H7 (cell line): ENCODE data around the gene AOPEP. TPM values are rescaled to one million over a fixed set of nuclear protein-coding genes. Genes with fewer than 3 reads are reported as not detected.
A peak's percentile ranks its signal among the peaks of the same experiment; 100 is the strongest.

ENCODE experiments used
- DNase-seq: peaks from one replicate; pipeline ENCODE4 v3.0.0; 2012
- H3K27me3 ChIP-seq: 2 replicates; pipeline ENCODE4 v1.6.0; 2011; ENCODE audit warnings: mild to moderate bottlenecking, low read length; ENCODE audit not compliant: control insufficient read depth, insufficient read depth
- H3K36me3 ChIP-seq: replicated peaks from 2 replicates; pipeline ENCODE4 v1.5.1; 2011; ENCODE audit warnings: low read length; ENCODE audit not compliant: control insufficient read depth, insufficient read depth
- H3K4me3 ChIP-seq: 2 replicates; pipeline ENCODE4 v1.5.1; 2011; ENCODE audit warnings: low read depth, mild to moderate bottlenecking, control low read depth, low read length, moderate library complexity; ENCODE audit not compliant: insufficient read depth
- total RNA-seq: library from RNA; depleted of rRNA; stranded (reverse); fragments of >200 nt; shearing (Covaris generic); gene quantifications from 2 replicates; pipeline ENCODE4 v1.2.3, GENCODE V29; 2014

The AOPEP gene
- total RNA-seq, 1 experiment from 2014 or later: 12.1 TPM

GRCh38 chr9:94971378-94972131, 245.1 kb downstream of the AOPEP start:
- no peak for DNase-seq
- H3K27me3 ChIP-seq: no peaks in the 10 kb centered on the region

DNA sequence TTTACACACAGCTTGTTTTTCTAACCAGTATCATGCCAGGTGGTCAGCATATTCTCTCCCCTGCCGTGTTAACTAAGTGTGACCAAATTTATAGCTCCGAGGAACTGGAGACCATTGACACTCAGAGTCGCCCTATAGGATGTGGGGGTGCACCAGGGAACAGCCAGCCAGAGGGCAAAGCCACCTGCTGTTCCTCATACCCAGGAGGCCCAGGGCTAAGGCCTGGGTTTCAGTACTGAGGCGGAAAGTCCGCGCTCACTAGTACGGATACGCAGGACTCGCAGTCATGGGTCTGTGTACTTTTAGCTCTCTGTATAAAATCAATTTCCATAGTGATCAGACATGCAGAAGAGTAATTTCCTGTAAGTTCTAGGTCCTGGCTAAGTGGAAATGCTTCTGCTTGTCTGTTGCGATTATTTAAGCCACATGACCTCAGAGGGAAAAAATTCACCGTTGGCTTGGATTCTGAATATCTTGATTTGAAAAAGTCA, 247.0 kb downstream of the AOPEP start:
- H3K27me3 ChIP-seq: no peaks in the 10 kb centered on the region

More at GRCh38 chr9:94971378-94972131, 245.1 kb downstream of the AOPEP start:
- Histone ChIP-seq H3K36me3 (no peaks in the 10 kb centered on the region), H3K4me3 (no peak overlapping the region)

GRCh38 chr9:94974154-94974879, 247.8 kb downstream of the AOPEP start:
- Histone ChIP-seq H3K36me3 (no peaks in the 10 kb centered on the region), H3K27me3 (no peaks in the 10 kb centered on the region), H3K4me3 (no peak overlapping the region)
- DNase-seq: no peak

More for the DNA sequence above, 247.0 kb downstream of the AOPEP start:
- no peaks in the 10 kb centered on the region for H3K36me3 ChIP-seq
- H3K4me3 ChIP-seq: no peak overlapping the region
- DNase-seq: no peak

GRCh38 chr9:94975480-94975879, 249.0 kb downstream of the AOPEP start:
- Histone ChIP-seq H3K27me3 (no peaks in the 10 kb centered on the region), H3K4me3 (no peak overlapping the region), H3K36me3 (no peaks in the 10 kb centered on the region)
- DNase-seq: no peak

DNA sequence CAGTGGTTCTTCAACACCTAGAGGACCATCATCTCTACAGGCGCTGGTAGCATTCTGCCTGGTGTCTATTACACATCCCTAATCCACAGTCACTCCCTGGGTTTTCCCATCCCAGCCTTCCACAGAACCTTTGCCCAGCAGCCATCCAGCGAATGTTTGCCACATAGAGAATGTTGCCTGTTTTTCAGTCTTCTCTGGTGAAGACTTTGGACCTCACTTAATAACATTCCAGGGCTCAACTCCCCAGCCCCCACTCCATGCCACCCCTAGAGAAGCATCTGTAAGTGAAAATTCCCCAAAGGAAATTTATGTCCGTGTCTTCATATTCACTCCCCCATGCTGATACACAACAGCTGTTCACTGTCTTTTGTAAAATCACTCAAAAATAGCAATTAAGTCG, 249.6 kb downstream of the AOPEP start:
- H3K36me3 ChIP-seq: no peaks in the 10 kb centered on the region
- H3K27me3 ChIP-seq: no peaks in the 10 kb centered on the region
- no peak overlapping the region for H3K4me3 ChIP-seq
- no peak for DNase-seq

- Histone ChIP-seq H3K36me3 (no peaks in the 10 kb centered on the region), H3K27me3 (no peaks in the 10 kb centered on the region), H3K4me3 (no peak overlapping the region)
- no peak for DNase-seq
These were observed 250.9 kb downstream of the AOPEP start for GRCh38 chr9:94977416-94977815.

- DNase-seq: peak; percentile 37
- no peaks in the 10 kb centered on the region for H3K27me3 ChIP-seq
- no peaks in the 10 kb centered on the region for H3K36me3 ChIP-seq
- H3K4me3 ChIP-seq: no peak overlapping the region
These were observed 253.5 kb downstream of the AOPEP start for GRCh38 chr9:94979904-94980507.

- Histone ChIP-seq H3K27me3 (no peaks in the 10 kb centered on the region), H3K36me3 (no peaks in the 10 kb centered on the region), H3K4me3 (no peak overlapping the region)
- DNase-seq: peak; percentile 70
These were observed 254.6 kb downstream of the AOPEP start for GRCh38 chr9:94980947-94981722.

DNA sequence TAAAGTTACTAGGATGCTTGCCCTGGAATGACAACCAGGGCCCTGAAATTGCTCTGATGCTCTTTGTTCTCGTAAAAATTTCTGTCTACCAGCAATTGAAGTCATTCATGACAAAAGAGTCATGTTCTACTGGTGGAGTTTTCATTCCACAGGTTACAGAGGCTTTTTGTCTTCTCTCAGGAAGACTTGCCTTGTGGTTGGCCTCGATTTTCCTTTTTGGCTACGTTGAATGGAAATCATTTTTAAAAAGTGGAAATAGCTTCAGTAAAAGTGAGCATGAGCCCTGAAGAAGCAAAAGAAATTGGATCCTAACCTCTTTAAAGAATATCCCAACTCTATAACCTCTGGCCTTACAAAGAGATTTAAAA, 255.2 kb downstream of the AOPEP start:
- H3K4me3 ChIP-seq: no peak overlapping the region
- no peaks in the 10 kb centered on the region for H3K27me3 ChIP-seq
- no peak for DNase-seq
- no peaks in the 10 kb centered on the region for H3K36me3 ChIP-seq

DNA sequence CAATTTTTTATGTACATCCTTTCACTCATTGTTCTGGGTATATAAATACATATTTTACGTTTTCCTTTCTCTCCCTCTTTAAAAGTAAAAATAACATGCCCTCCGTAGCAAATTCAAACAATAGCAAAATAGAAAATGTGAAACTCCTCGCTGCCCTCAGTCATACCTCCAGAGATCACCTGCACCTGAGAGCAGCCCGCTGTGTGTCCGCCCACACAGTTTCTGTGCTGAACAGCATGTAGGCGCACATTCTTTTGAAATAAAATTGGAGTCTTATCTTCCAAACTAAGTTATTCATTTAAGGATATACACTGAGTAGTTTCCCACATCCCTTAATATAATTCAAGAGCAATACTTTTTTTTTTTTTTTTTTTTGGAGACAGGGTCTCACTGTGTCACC, 255.7 kb downstream of the AOPEP start:
- no peak overlapping the region for H3K4me3 ChIP-seq
- no peak for DNase-seq
- no peaks in the 10 kb centered on the region for H3K27me3 ChIP-seq
- H3K36me3 ChIP-seq: no peaks in the 10 kb centered on the region

- H3K27me3 ChIP-seq: no peaks in the 10 kb centered on the region
- H3K4me3 ChIP-seq: no peak overlapping the region
- DNase-seq: no peak
- H3K36me3 ChIP-seq: no peaks in the 10 kb centered on the region
These were observed 257.1 kb downstream of the AOPEP start for GRCh38 chr9:94983552-94983951.

DNA sequence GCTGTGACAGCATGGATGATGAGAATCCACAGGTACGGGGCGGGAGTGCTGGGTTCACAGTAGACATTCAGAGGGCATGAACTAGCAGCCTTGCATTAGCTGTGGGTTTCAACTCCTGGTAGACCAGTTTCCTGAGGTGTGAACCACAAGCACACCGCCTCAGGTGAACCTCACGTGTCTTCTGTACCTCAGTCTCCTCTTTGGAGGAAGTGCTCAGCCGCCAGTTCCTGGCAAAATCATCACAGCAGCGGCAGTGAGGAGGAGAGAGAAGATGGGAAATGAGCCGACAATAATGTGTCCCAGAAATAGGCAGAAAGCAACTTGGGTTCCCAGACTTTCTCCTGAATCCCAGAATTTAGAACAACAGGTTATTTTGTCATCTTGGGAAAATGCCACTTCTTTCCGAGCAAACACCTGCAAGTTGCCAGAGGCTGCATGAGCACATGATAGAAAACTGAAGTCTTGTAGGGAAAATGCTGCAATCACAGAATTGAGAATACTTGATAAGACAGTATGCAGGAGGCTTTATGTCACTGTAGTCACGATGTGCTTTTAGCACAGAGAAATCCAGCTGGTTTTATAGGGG, 258.5 kb downstream of the AOPEP start:
- Histone ChIP-seq H3K36me3 (no peaks in the 10 kb centered on the region), H3K27me3 (no peaks in the 10 kb centered on the region), H3K4me3 (no peak overlapping the region)
- DNase-seq: no peak

DNA sequence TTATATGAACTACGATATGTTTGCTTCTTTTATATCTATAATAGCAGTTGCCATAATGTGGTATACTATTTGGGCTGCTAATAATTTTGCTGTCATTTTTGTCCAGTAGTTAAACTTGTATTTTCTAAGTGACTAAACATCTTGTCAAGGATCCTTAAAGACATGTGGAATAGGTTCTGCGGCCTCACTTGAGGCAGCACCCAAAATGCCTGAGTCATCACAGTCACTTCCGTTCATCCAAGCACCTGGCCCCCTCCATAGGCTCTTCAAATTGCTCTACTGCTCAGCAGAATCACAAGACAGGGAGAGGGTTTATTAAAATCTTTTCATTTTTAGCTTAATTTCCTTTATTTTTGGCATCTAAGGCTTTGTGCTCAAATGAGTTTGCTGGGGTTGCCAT, 259.1 kb downstream of the AOPEP start:
- Histone ChIP-seq H3K4me3 (no peak overlapping the region), H3K36me3 (no peaks in the 10 kb centered on the region), H3K27me3 (no peaks in the 10 kb centered on the region)
- no peak for DNase-seq

GRCh38 chr9:94987731-94988130, 261.2 kb downstream of the AOPEP start:
- DNase-seq: no peak
- Histone ChIP-seq H3K36me3 (no peaks in the 10 kb centered on the region), H3K27me3 (no peaks in the 10 kb centered on the region), H3K4me3 (no peak overlapping the region)
